ENCODE measurements around the gene P2RX1.

DNA sequence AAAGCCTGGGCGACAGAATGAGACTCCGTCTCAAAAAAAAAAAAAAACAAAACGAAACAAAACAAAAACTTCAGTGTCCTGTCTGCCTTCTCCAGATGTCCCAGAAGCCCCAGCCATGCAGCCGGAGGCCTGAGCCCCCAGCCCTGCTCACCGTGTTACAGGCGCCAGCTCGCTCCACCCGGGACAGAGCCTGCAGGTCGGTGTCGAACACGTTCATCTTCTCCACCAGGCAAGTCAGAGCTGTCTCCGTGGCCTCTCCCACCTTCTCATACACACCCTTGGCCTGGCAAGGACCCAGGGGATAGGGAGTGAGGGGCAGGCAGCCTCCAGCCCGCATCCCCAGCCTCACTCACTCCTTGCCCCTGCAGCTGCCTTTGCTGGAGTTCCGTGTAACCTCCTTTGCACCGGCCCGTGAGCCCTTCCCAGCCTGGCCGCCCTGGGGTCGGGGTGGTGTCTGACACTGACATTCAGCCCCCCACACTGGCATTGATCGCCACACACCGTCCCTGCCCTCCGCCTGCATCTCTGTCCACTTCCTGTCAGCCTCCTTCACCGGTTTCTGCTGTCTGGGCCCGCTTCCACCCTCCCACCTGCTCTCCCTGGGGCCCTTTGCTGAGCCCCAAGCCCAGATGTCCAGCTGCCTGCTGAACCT is 27.1 kb upstream of the P2RX1 start:
- TF ChIP-seq POLR2A (IDR thresholded peaks at IDR 0.05; ENCODE audit: low read depth, low read length): no peak
- TF ChIP-seq SPI1 (IDR thresholded peaks at IDR 0.05; ENCODE audit: low read depth, low read length): no peak
- TF ChIP-seq POLR2AphosphoS5 (IDR thresholded peaks at IDR 0.05; ENCODE audit: low read depth, low read length): no peak
- TF ChIP-seq POU2F2 (IDR thresholded peaks at IDR 0.05; ENCODE audit: low read depth, low read length): no peak

Measured in GM12891 (cell line).